ENCODE data around the gene DUSP22.

GRCh38 chr6:334536-335510 lies 42.5 kb downstream of the DUSP22 start:
- TF ChIP-seq CTCF (IDR thresholded peaks at IDR 0.05) (no peak), EP300 (IDR thresholded peaks at IDR 0.05) (no peak), POLR2A (IDR thresholded peaks at IDR 0.05) (no peak)

All from tibial nerve (tissue), 4 donors.